SW 1271 (cell line): Measurements from ENCODE around the gene CXCL17.
A peak's percentile ranks its signal among the peaks of the same experiment; 100 is the strongest.

Experiments used
- DNase-seq, 2 experiments: peaks; one replicate each; lab custom pipeline; 2025; lab: John Stamatoyannopoulos, UW

Gene CXCL17

GRCh38 chr19:42424345-42424707 is 18.4 kb downstream of the CXCL17 start:
- no peak for DNase-seq

- DNase-seq, result peak; percentile 54 to 74
Observed at GRCh38 chr19:42423462-42424344, 19.0 kb downstream of the CXCL17 start.

GRCh38 chr19:42422901-42423461 is 19.8 kb downstream of the CXCL17 start:
- no peak for DNase-seq

GRCh38 chr19:42422092-42422900 is 20.4 kb downstream of the CXCL17 start:
- no peak for DNase-seq

DNA sequence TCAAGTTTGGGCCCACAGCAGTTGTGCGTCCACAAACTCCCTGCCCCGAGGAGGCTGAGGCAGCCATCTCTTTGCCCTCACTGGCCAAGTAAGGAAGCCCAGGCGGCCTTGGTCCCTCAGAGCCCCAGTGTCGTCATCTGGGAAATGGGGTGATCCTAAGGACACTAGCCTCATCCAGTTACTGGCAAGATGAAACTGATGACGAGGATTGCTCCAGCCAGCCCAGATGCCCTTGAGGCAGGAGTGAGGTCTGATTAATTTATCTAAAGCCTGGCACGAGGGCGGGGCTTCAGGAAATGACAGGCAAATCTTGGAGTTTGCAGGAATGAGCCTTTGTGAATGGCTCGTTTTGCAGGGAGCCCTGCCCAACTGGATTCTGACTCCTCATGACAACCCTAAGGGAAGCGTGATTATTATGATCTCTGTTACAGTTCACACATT is 21.1 kb downstream of the CXCL17 start:
- DNase-seq, result no peak

- DNase-seq, result no peak
Observed at GRCh38 chr19:42421101-42421500, 21.6 kb downstream of the CXCL17 start.

DNA sequence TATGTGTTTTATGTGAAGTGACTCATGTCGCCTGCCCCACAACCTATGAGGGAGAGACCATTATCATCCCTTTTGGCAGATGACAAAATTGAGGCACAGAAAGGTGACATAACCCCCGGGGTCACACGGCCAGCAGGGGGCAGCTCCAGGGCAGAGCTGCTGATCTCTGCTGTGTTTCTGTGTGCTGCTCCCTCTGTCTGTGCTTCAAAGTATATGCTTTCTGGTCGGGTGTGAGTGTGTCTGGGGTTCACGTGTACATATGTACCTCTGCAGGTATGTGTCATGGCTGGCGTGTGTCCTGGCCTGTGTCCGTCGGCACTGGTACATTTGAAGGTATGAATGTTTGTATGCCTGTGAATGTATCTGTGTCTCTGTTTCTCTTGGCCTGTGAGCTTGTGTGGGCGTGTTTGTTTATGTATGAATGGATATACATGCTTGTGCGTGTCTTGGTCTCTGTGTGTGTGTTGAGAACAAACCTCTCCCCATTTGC is 22.6 kb downstream of the CXCL17 start:
- DNase-seq, result peak in 1 of 2 experiments; percentile 37

DNA sequence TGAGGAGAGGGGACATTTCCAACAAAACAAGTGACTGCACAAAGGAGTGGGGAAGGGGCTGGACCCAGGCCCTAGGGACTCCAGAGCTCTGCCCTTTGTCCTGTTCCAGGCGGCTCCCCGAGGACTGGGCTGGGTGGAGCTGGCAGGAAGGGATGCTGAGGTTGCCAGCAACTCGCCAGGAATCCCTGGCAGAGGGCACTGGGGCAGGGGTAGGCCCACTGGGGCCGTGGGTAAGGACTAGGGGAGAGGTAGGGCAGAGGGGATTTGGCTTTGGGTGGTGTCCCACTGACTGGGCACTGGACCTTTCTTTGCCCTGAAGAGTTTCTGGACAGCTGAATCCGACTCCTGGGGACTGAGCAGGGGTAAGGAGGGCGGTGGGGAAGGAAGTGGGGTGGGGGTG is 23.4 kb downstream of the CXCL17 start:
- DNase-seq, result no peak

GRCh38 chr19:42412661-42413076 is 30.1 kb downstream of the CXCL17 start:
- DNase-seq, result no peak

DNA sequence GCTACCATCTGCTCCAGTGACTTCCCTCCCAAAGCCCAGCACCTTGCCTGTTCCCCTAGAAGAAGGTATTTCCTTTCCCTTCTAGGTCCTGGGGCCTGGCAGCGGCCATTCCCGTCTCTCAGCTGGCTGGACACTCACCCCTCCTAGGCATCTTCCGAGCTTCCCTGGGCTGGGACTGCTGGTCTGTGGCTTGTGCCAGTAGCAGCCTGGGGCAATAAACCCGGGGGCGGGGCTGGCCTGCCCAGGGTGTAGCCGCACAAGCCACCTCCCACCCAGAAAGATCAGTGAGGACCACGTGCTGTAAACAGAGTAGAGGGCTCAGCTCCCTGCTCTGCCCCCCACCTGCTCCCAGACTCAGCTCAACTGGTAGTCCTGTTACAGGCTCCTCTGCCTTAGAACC is 30.5 kb downstream of the CXCL17 start:
- DNase-seq, result no peak

- DNase-seq, result no peak
Observed at GRCh38 chr19:42411581-42412178, 31.1 kb downstream of the CXCL17 start.

GRCh38 chr19:42410371-42410770 is 32.4 kb downstream of the CXCL17 start:
- no peak for DNase-seq

DNA sequence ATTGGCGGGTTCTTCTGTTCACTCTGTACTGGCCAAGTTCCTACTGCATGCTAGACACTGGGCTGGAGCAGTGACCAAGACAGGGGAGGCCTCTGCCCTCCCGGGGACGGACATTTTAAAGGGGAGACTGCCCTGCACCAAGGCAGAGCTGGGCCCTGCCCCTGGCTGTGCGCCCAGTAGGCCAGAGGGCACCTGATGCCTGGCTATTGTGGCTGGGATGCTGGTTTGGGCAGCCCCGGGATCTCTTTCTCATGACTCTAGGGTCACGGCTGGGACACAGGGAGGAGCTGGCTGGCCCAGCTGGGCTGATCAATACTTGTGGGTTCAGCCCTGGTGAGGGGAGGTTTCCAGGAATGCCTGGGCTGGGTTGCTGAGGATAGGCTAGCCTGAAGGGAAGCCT is 33.3 kb downstream of the CXCL17 start:
- DNase-seq, result no peak

DNA sequence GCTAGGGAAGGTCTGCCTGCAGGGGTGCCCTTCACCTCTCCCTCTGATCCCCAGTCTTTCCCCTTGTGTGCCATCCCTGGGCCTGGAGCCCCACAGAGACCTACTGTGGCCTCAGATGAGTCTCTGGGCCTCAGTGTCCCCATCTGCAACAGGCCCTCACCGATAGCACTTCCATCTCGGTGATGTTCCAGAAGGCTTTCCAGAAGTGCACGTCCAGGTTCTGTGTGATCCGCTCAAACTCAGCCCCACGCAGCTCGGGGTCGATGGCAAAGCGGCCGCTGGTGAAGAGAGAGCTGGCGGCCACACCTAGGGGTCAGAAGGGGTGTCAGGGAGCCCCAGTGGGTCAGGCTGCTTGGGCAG is 35.0 kb downstream of the CXCL17 start:
- no peak for DNase-seq

- no peak for DNase-seq
Observed at GRCh38 chr19:42407085-42407815, 35.5 kb downstream of the CXCL17 start.

GRCh38 chr19:42406111-42406510 is 36.6 kb downstream of the CXCL17 start:
- DNase-seq, result no peak

- no peak for DNase-seq
Observed at GRCh38 chr19:42403586-42403985, 39.2 kb downstream of the CXCL17 start.

GRCh38 chr19:42402376-42403116 is 40.2 kb downstream of the CXCL17 start:
- no peak for DNase-seq

- DNase-seq, result peak in 1 of 2 experiments; percentile 54
Observed at GRCh38 chr19:42401365-42402303, 41.1 kb downstream of the CXCL17 start.

DNA sequence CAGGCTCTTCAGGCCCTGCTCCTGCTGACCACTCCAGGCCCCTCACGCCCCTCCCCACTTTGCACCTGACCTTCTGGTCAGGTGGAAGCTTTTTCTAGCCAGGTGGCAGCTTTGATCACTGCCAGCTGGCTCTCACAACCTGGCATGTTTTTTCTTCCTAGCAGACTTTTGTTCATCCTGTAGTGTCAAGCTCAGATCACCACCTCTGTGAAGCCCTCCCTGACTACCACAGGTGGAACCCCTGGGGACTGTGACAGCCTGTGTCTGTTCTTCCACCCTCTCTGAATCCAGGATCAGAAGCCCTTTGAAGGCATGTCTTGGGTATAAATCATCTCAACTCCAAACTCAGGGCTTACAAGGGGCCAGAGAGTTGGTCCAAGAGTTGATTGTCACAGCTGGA is 42.3 kb downstream of the CXCL17 start:
- DNase-seq, result no peak
